HG02763 (cell line): ENCODE results near the gene RIC3.

Source experiments
- ATAC-seq: cut with Tn5 transposase; IDR thresholded peaks from one replicate; pipeline ENCODE4 v1.9.1; 2021; ENCODE audit warnings: mild to moderate bottlenecking, moderate library complexity; ENCODE audit not compliant: unreplicated experiment

Gene RIC3

GRCh38 chr11:8105666-8106065, 63.2 kb downstream of the RIC3 start:
- ATAC-seq = no peak

- ATAC-seq = no peak
Measured at GRCh38 chr11:8105133-8105532, 63.7 kb downstream of the RIC3 start.

- ATAC-seq = no peak
Measured at GRCh38 chr11:8103909-8104308, 64.9 kb downstream of the RIC3 start.

- no peak for ATAC-seq
Measured at GRCh38 chr11:8102965-8103364, 65.9 kb downstream of the RIC3 start.

- ATAC-seq = no peak
Measured at GRCh38 chr11:8102296-8102915, 66.4 kb downstream of the RIC3 start.

- ATAC-seq = no peak
Measured at GRCh38 chr11:8101421-8101820, 67.4 kb downstream of the RIC3 start.

GRCh38 chr11:8100605-8101004, 68.2 kb downstream of the RIC3 start:
- no peak for ATAC-seq

- ATAC-seq = no peak
Measured at GRCh38 chr11:8100158-8100557, 68.7 kb downstream of the RIC3 start.

- no peak for ATAC-seq
Measured at GRCh38 chr11:8099291-8099899, 69.4 kb downstream of the RIC3 start.

GRCh38 chr11:8098879-8099278, 69.9 kb downstream of the RIC3 start:
- no peak for ATAC-seq

- ATAC-seq = no peak
Measured at GRCh38 chr11:8098361-8098760, 70.5 kb downstream of the RIC3 start.

- no peak for ATAC-seq
Measured at GRCh38 chr11:8097926-8098325, 70.9 kb downstream of the RIC3 start.

GRCh38 chr11:8097468-8097867, 71.4 kb downstream of the RIC3 start:
- ATAC-seq = no peak

GRCh38 chr11:8097062-8097461, 71.8 kb downstream of the RIC3 start:
- no peak for ATAC-seq

GRCh38 chr11:8096575-8096974, 72.2 kb downstream of the RIC3 start:
- no peak for ATAC-seq

GRCh38 chr11:8095806-8096522, 72.9 kb downstream of the RIC3 start:
- ATAC-seq = no peak

- ATAC-seq = no peak
Measured at GRCh38 chr11:8095371-8095770, 73.5 kb downstream of the RIC3 start.

- no peak for ATAC-seq
Measured at GRCh38 chr11:8094656-8095055, 74.2 kb downstream of the RIC3 start.

GRCh38 chr11:8093931-8094575, 74.8 kb downstream of the RIC3 start:
- ATAC-seq = no peak

- peak; percentile 64 for ATAC-seq
Measured at GRCh38 chr11:8092587-8093424, 76.0 kb downstream of the RIC3 start.

- no peak for ATAC-seq
Measured at GRCh38 chr11:8091721-8092120, 77.1 kb downstream of the RIC3 start.
